ENCODE data around the gene ASIC4. TPM values are rescaled to one million over a fixed set of nuclear protein-coding genes. Genes with fewer than 3 reads are reported as not detected.

ASIC4 gene
- total RNA-seq, 1 experiment from 2014 or later = 0.79 TPM

DNA sequence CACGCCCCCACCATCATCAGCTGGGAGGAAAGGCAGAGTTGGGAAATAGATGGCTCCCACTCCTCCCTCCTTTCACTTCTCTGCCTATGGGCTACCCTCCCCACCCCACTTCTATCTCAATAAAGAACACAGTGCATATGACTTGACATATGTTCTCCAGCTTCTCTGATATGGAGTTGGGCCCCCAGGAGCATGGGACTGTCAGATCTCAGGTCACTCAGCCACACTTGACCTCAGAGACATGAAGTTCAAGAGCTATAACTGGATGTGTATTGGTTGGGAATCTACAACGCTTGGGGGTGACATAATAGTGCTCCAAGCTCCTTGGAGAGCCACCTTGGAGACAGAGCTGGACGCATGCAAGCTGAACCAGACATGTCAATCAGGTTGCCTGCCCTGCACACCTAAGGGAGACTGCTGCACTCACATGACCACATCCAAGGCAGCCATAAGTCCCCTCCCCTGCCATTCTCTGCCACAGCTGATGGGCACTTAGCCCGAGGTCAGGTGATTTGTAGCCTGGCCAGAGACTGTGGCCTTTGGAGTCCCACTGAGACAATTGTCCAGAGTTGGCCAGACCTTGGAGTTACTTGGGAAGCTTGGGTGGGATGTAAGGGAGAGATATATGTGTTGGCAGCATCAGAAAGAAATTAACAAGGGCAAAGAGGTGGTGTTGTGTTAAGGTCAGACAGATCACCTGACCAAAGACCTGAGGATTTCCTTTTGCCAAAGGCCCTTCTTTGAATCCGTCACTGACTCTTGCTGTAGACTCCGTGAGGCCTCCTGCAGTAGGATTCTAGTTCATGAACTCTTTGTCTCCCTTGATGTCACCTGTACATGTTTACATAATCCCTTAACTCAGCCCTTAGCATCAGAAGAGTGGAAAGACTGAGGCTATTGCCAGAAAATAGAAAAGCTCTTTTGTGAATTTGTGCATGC lies 61.6 kb downstream of the ASIC4 start (continued):
- TF ChIP-seq, protein P1, sequence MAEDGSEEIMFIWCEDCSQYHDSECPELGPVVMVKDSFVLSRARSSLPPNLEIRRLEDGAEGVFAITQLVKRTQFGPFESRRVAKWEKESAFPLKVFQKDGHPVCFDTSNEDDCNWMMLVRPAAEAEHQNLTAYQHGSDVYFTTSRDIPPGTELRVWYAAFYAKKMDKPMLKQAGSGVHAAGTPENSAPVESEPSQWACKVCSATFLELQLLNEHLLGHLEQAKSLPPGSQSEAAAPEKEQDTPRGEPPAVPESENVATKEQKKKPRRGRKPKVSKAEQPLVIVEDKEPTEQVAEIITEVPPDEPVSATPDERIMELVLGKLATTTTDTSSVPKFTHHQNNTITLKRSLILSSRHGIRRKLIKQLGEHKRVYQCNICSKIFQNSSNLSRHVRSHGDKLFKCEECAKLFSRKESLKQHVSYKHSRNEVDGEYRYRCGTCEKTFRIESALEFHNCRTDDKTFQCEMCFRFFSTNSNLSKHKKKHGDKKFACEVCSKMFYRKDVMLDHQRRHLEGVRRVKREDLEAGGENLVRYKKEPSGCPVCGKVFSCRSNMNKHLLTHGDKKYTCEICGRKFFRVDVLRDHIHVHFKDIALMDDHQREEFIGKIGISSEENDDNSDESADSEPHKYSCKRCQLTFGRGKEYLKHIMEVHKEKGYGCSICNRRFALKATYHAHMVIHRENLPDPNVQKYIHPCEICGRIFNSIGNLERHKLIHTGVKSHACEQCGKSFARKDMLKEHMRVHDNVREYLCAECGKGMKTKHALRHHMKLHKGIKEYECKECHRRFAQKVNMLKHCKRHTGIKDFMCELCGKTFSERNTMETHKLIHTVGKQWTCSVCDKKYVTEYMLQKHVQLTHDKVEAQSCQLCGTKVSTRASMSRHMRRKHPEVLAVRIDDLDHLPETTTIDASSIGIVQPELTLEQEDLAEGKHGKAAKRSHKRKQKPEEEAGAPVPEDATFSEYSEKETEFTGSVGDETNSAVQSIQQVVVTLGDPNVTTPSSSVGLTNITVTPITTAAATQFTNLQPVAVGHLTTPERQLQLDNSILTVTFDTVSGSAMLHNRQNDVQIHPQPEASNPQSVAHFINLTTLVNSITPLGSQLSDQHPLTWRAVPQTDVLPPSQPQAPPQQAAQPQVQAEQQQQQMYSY (CRISPR knock-in tag; IDR thresholded peaks at IDR 0.05) = no peak
- no peak for TF ChIP-seq ETV6 (CRISPR knock-in tag; IDR thresholded peaks at IDR 0.05)

DNA sequence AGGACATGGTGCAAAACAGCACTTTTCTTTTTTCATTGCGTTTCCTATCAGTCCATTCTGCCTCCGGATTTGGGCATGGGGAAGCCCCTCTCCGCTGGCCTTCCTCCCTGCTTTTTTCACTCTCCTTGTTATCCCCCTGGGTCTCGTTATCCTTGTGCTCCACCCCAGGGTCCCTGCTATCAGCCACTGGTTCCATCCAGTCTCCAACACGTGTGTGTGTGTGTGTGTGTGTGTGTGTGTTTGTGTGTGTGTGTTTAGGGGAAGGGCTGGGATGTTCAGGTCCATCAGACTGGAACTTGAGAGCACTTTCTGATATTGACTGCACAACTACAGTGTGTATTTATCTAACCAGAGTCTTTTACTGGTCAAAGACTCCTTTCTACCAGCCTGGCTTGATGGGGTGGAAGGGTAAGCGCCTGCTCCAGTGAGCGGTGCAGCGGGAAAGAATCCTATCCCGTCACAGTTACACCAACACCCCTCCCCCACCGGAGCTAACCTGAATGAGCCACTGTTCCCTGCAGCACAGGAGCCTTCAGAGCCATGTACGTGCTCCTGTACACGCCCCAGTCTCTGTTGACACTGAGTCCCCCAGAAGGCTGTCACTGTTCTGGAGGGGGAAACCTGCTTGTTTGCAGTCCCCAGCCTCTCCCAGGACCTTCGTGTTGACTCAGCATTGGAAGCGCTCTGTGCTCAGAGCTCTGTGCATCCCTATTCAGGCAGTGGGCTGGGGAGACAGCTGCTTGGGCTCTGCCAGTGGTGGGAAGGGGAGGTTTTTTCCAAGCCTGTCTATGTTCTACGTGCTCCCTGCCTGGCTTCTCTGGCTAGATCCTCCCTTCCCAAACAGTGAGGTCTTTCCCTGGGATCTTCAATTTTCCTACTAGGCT lies 62.5 kb downstream of the ASIC4 start:
- Mint-ChIP-seq H3K4me3 (peak overlapping the region; percentile 35), H3K9me3 (no peaks in the 10 kb centered on the region), H3K27ac (peak overlapping the region; percentile 76; the same call in 1 of the 2 replicates), H3K36me3 (no peaks in the 10 kb centered on the region), H3K27me3 (ENCODE audit: low read depth) (peaks cover 26% of the 10 kb centered on the region), H3K4me1 (peaks cover 57% of the 10 kb centered on the region)
- ChIA-PET POLR2A (interaction anchor here (0.9 to 1.9 kb wide), 3 partner anchors 15 to 91 kb away, joined by 3 to 14 read pairs (median 3); partner anchors contain the start of gene STK11IP), CTCF (interaction anchor here (0.9 to 4.9 kb wide), 6 partner anchors 15 to 47 kb away, joined by 3 to 44 read pairs (median 4); partner anchors contain the start of genes CHPF, STK11IP and TMEM198)
- DNase-seq (ENCODE audit: low spot score) (peak; percentile 65), ATAC-seq (peak; percentile 86)
- TF ChIP-seq GTF2I (CRISPR knock-in tag; conservative IDR thresholded peaks at IDR 0.05) = no peak
- TF ChIP-seq PRRX2 (CRISPR knock-in tag; IDR thresholded peaks at IDR 0.05) = no peak
- TF ChIP-seq, protein P2, sequence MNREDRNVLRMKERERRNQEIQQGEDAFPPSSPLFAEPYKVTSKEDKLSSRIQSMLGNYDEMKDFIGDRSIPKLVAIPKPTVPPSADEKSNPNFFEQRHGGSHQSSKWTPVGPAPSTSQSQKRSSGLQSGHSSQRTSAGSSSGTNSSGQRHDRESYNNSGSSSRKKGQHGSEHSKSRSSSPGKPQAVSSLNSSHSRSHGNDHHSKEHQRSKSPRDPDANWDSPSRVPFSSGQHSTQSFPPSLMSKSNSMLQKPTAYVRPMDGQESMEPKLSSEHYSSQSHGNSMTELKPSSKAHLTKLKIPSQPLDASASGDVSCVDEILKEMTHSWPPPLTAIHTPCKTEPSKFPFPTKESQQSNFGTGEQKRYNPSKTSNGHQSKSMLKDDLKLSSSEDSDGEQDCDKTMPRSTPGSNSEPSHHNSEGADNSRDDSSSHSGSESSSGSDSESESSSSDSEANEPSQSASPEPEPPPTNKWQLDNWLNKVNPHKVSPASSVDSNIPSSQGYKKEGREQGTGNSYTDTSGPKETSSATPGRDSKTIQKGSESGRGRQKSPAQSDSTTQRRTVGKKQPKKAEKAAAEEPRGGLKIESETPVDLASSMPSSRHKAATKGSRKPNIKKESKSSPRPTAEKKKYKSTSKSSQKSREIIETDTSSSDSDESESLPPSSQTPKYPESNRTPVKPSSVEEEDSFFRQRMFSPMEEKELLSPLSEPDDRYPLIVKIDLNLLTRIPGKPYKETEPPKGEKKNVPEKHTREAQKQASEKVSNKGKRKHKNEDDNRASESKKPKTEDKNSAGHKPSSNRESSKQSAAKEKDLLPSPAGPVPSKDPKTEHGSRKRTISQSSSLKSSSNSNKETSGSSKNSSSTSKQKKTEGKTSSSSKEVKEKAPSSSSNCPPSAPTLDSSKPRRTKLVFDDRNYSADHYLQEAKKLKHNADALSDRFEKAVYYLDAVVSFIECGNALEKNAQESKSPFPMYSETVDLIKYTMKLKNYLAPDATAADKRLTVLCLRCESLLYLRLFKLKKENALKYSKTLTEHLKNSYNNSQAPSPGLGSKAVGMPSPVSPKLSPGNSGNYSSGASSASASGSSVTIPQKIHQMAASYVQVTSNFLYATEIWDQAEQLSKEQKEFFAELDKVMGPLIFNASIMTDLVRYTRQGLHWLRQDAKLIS (CRISPR knock-in tag; IDR thresholded peaks at IDR 0.05; ENCODE audit: borderline replicate concordance) = no peak
- TF ChIP-seq NFATC4 (CRISPR knock-in tag; IDR thresholded peaks at IDR 0.05) = no peak
- TF ChIP-seq, protein P3, sequence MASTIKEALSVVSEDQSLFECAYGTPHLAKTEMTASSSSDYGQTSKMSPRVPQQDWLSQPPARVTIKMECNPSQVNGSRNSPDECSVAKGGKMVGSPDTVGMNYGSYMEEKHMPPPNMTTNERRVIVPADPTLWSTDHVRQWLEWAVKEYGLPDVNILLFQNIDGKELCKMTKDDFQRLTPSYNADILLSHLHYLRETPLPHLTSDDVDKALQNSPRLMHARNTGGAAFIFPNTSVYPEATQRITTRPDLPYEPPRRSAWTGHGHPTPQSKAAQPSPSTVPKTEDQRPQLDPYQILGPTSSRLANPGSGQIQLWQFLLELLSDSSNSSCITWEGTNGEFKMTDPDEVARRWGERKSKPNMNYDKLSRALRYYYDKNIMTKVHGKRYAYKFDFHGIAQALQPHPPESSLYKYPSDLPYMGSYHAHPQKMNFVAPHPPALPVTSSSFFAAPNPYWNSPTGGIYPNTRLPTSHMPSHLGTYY (CRISPR knock-in tag; IDR thresholded peaks at IDR 0.05) = no peak
- TF ChIP-seq GABPB1 (CRISPR knock-in tag; IDR thresholded peaks at IDR 0.05) = peak; percentile 66; the same call in 1 of the 2 replicates
- TF ChIP-seq NR1H2 (CRISPR knock-in tag; IDR thresholded peaks at IDR 0.05) = no peak
- TF ChIP-seq, protein P4, sequence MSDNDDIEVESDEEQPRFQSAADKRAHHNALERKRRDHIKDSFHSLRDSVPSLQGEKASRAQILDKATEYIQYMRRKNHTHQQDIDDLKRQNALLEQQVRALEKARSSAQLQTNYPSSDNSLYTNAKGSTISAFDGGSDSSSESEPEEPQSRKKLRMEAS (CRISPR knock-in tag; IDR thresholded peaks at IDR 0.05) = 0 out of 2 replicates have a peak, but pooled peaks have one; percentile 43
- TF ChIP-seq, protein P5, sequence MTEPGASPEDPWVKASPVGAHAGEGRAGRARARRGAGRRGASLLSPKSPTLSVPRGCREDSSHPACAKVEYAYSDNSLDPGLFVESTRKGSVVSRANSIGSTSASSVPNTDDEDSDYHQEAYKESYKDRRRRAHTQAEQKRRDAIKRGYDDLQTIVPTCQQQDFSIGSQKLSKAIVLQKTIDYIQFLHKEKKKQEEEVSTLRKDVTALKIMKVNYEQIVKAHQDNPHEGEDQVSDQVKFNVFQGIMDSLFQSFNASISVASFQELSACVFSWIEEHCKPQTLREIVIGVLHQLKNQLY (CRISPR knock-in tag; IDR thresholded peaks at IDR 0.05) = no peak
- TF ChIP-seq, protein P6, sequence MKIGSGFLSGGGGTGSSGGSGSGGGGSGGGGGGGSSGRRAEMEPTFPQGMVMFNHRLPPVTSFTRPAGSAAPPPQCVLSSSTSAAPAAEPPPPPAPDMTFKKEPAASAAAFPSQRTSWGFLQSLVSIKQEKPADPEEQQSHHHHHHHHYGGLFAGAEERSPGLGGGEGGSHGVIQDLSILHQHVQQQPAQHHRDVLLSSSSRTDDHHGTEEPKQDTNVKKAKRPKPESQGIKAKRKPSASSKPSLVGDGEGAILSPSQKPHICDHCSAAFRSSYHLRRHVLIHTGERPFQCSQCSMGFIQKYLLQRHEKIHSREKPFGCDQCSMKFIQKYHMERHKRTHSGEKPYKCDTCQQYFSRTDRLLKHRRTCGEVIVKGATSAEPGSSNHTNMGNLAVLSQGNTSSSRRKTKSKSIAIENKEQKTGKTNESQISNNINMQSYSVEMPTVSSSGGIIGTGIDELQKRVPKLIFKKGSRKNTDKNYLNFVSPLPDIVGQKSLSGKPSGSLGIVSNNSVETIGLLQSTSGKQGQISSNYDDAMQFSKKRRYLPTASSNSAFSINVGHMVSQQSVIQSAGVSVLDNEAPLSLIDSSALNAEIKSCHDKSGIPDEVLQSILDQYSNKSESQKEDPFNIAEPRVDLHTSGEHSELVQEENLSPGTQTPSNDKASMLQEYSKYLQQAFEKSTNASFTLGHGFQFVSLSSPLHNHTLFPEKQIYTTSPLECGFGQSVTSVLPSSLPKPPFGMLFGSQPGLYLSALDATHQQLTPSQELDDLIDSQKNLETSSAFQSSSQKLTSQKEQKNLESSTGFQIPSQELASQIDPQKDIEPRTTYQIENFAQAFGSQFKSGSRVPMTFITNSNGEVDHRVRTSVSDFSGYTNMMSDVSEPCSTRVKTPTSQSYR (CRISPR knock-in tag; IDR thresholded peaks at IDR 0.05) = peak; percentile 71; the same call in 1 of the 2 replicates
- no peak for TF ChIP-seq SOX15 (CRISPR knock-in tag; IDR thresholded peaks at IDR 0.05)
- TF ChIP-seq ZNF232 (CRISPR knock-in tag; IDR thresholded peaks at IDR 0.05) = peak; percentile 34; the same call in 1 of the 2 replicates

All from WTC11 (cell line).